ENCODE data around the gene UBE2O.
A peak's percentile ranks its signal among the peaks of the same experiment; 100 is the strongest.

UBE2O gene

DNA sequence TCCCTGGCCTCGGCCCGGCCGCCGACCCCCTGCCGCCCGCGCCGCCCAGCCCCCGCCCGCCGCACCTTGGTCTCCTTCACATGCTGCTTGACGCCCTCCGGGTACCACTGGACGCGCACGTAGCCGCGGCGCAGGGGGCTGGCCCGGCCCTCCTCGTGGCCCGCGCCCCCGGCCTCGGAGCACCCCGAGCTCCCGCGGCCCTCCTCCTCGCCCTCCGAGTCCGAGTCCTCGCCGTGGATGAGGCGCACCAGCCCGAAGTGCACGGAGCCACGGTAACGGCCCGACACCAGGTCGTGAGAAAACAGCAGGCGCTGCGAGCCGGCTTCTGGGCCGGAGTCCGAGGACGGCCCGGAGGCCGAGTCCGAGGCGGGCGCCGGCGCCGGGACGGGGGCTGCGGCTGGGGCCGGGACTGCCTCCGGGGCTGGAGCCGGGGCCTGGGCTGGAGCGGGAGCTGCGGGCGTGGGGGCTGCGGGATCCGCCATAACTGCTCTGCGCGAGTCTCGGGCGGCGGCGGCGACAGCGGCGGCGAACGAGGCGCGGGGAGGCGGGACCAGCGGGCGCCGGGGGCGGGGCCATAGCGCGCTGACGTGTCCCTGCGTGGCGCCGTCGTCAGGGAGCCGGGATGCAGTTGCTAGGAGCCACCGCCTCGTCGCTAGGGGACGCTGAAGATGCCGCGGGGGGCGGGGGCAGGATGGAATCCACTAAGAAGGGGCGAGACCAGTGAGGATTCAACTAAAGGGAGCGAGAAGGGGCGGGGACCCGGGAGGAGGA, at the start of gene UBE2O:
Gene UBE2O, minus strand, starts transcription at position 493 of the 771 bp plus-strand sequence. Its CDS starts 11 bp downstream, at position 482.
- peak; percentile 90 for DNase-seq

- DNase-seq: no peak
Observed at GRCh38 chr17:76501827-76502307, 48.9 kb upstream of the UBE2O start.

GRCh38 chr17:76501018-76501826, 48.3 kb upstream of the UBE2O start, which contains the start of gene RHBDF2:
TSS of gene RHBDF2 (minus strand) at chr17:76501423. CDS start at chr17:76481524, 19,899 bp downstream.
- DNase-seq: peak; percentile 80

GRCh38 chr17:76500747-76501017, 47.7 kb upstream of the UBE2O start:
- DNase-seq: no peak

GRCh38 chr17:76500074-76500746, 47.3 kb upstream of the UBE2O start:
- no peak for DNase-seq

GRCh38 chr17:76499267-76499667, 46.3 kb upstream of the UBE2O start:
- no peak for DNase-seq

DNA sequence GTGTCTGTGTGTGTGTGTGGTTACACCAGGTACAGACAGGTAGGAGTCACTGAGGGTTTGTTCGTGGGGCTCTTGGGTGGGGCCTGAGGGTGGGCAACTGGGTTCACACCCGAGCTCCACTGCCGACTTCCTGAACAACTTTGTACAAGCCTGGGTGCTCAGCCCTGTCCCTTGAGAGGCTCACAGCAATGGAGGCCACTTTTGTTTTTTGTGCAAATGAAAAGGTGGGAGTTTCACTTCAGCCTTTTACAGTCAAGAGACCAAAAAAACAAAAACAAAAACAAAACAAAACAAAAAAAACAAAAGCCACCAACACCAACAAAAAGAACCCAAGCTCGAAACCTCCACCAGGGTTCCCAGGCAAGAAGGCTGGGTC, 45.9 kb upstream of the UBE2O start:
- no peak for DNase-seq

DNA sequence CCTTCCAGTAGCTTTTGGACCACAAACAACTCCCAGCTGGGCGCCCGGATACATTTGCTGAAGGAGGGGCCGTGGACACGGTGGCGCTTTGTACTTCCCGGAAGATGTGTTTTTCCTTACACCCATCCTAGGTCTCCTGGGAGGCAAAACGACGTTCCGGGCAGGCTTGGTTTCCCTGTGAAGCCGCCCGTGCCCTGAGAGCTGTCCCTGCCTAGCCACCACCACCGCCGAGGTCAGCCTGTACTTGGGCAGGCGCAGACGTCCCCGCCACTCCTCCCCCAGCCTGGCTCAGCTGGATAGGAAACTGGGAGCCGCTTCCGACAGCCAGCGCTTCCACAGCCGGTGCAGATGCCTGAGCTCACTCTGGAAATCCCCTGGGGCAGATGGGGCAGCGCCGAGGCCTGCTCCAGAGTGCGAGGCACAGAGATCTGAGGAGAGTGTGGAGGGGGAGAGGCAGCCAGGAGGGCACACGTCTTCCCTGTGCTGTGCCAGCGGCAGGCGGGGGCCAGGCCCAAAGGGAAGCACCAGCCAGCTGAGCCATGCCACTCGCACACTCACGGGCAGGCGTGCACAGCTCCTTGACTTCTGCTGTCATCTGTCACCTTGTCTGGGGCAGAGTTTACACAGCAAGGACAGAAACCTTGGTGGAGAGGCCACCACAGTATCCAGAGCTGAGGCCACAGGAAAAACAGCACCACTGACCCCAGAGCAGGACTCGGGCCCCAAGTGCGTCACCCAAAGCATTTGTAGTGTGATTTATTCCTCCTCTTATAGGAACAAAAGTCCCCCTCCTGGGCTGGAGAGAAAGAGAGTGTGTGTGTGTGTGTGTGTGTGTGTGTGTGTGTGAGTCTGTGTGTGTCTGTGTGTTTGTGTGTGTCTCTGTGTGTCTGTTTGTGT, 45.3 kb upstream of the UBE2O start:
- DNase-seq: peak; percentile 81

DNA sequence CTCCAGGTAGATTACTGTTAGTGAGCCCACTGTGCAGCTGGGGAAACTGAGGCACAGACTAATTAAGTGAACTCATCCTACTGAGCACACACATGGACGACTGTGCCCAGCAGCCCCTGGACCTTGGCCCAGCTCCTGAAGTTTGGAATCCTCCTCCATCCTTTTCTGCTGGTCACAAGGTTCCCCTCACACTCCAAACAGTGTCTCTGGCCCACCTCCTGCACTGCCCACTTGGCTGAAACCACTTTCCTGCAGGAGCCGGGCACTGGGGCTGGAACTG, 44.7 kb upstream of the UBE2O start:
- DNase-seq: no peak

DNA sequence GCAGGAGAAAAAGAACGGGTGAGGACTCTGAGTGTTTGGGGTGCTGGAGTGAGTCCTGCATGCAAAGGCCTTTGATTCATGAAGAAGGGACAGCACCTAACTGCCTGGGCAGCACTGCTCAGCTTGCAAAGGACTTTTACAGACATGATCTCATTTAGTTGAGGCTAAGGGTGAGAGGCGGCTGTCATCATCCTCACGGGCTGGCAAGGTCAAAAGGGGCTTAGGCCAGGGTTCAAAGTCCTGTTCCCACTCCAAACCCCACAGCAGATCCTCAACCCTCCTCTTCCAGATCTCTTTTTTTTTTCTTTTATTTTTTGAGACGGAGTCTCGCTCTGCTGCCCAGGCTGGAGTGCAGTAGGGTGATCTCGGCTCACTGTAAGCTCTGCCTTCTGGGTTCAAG, 43.5 kb upstream of the UBE2O start:
- DNase-seq: no peak

- DNase-seq: no peak
Observed at GRCh38 chr17:76495663-76496400, 42.9 kb upstream of the UBE2O start.

GRCh38 chr17:76493505-76494167, 40.7 kb upstream of the UBE2O start:
- no peak for DNase-seq

- peak; percentile 72 for DNase-seq
Observed at GRCh38 chr17:76492989-76493501, 40.1 kb upstream of the UBE2O start.

- no peak for DNase-seq
Observed at GRCh38 chr17:76492123-76492988, 39.4 kb upstream of the UBE2O start.

GRCh38 chr17:76491271-76492122, 38.5 kb upstream of the UBE2O start:
- no peak for DNase-seq

DNA sequence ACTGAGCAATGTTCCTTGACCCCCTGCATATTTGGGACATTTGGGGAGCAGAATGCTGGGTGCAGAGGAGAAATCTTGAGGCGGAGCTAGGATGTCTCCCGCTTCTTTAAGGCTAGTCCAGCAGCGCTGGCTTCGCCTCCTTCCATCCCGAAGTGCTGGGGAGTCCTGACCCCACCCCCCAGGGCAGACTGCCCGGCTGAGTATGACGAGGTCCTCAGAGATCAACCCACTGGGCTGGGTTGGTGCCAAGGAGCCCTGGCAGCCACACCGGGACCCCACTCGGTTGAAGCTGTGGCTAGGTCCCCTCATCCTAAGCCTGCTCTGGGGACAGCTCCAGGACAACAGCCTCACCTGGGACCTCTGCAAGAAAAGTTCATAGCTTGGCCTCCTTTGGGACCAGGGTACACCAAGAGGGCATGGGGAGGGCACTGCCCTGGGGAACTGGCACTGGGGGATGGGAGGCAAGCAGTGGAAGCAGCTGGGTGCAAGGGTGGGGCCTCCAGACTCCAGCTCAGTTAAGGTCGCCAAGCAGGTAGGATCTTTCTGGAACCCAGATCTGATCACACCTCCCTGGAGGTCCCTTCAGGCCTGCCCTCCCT, 37.3 kb upstream of the UBE2O start:
- no peak for DNase-seq

DNA sequence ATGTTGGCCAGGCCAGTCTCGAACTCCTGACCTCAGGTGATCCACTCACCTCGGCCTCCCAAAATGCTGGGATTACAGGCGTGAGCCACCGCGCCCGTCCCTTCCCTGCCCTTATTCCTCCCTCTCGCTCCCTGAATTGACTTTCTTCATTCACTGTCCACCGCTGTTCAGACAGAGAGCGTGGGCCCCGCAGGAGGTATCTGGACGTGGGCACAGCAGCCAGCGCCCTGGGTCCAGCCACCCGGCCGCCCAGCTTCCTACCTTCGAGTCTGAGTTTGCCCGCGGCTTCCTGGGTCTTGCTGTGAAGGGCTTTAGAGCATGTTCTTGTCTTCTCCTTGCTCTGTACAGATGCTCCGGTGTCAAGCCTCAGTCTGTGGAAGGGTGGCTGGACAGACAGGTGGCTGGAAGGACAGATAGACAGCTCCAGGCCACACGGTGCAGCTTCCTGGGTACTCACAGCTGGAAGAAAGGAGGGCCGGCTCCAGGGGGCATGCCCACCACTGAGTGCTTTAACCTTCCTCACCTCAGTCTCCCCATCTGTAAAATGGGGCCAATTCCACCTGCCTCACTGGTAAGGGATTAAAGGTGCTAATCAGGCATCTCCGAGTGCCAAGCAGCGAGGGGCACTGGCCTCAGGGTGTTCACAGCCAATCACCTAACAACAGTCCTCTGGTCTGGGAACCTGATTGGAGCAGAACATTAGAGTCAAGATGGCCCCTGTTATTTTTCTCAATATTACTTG, 34.7 kb upstream of the UBE2O start:
- no peak for DNase-seq

DNA sequence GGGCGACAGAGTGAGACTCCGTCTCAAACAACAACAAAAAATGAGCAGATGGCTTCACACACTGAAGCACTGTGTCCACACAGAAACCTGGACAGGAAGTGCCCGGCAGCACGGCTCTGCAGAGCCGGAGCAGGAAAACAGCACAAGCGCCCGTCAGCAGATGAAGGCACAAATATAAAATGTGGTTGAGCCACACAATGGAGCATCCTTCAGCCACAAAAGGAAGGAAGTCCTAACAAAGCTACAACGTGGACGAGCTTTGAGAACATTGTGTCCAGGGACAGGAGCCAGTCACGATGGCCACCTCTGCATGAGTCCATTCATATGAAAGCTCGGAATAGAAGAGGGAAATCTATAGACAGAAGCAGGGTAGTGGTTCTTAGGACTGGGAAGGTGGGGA, 32.6 kb upstream of the UBE2O start:
- DNase-seq: no peak

All from right hindlimb (tissue), 1 donor.